ENCODE measurements around the gene TTR. TPM values are rescaled to one million over a fixed set of nuclear protein-coding genes. Genes with fewer than 3 reads are reported as not detected.

TTR gene
- total RNA-seq, 1 experiment from 2014 or later: not detected

GRCh38 chr18:31578126-31578525 is 13.6 kb upstream of the TTR start:
- ChIA-PET POLR2A (ENCODE audit: unreplicated experiment) (no interaction called here), CTCF (no interaction called here)

GRCh38 chr18:31579375-31579774 is 12.3 kb upstream of the TTR start:
- BruUV-seq (replicated peaks): no TSS peak
- H3K9me3 ChIP-seq (ENCODE audit: low read length): no peaks in the 10 kb centered on the region
- TF ChIP-seq EZH2 (IDR thresholded peaks at IDR 0.05; ENCODE audit: low read length, unreplicated experiment) (no peak), EZH2phosphoT487 (IDR thresholded peaks at IDR 0.05; ENCODE audit: borderline replicate concordance, low read length) (no peak)
- TF ChIP-seq, protein P1, sequence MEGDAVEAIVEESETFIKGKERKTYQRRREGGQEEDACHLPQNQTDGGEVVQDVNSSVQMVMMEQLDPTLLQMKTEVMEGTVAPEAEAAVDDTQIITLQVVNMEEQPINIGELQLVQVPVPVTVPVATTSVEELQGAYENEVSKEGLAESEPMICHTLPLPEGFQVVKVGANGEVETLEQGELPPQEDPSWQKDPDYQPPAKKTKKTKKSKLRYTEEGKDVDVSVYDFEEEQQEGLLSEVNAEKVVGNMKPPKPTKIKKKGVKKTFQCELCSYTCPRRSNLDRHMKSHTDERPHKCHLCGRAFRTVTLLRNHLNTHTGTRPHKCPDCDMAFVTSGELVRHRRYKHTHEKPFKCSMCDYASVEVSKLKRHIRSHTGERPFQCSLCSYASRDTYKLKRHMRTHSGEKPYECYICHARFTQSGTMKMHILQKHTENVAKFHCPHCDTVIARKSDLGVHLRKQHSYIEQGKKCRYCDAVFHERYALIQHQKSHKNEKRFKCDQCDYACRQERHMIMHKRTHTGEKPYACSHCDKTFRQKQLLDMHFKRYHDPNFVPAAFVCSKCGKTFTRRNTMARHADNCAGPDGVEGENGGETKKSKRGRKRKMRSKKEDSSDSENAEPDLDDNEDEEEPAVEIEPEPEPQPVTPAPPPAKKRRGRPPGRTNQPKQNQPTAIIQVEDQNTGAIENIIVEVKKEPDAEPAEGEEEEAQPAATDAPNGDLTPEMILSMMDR (conservative IDR thresholded peaks at IDR 0.05; ENCODE audit: low read depth, low read length): no peak
- no peak overlapping the region for H3K9ac ChIP-seq (ENCODE audit: low read length)
- no peaks in the 10 kb centered on the region; the same call in 1 of the 2 replicates for H3K4me1 ChIP-seq (ENCODE audit: insufficient read depth, low read length)
- H3K9me2 ChIP-seq (replicated peaks; ENCODE audit: low read length): no peaks in the 10 kb centered on the region
- no peak overlapping the region for H2AFZ ChIP-seq (ENCODE audit: low read length)
- CTCF ChIA-PET: no interaction called here
- no peaks in the 10 kb centered on the region for H3K79me2 ChIP-seq (ENCODE audit: low read length)
- ATAC-seq (no peak), DNase-seq (no peak)
- no peak overlapping the region for H3K4me2 ChIP-seq (ENCODE audit: low read length)
- no peaks in the 10 kb centered on the region for H3F3A ChIP-seq (ENCODE audit: low read length, unreplicated experiment)
- H3K27ac ChIP-seq (ENCODE audit: low read length): no peak overlapping the region
- no peaks in the 10 kb centered on the region for H3K27me3 ChIP-seq (ENCODE audit: low read length)
- H3K4me3 ChIP-seq (ENCODE audit: low read length): no peak overlapping the region
- intact Hi-C loops (cut with micrococcal nuclease): no loop called here
- H3K36me3 ChIP-seq (ENCODE audit: low read depth, low read length): no peaks in the 10 kb centered on the region
- H4K20me1 ChIP-seq (ENCODE audit: low read length): no peaks in the 10 kb centered on the region
- POLR2A ChIA-PET (ENCODE audit: unreplicated experiment): no interaction called here

More at GRCh38 chr18:31578126-31578525, 13.6 kb upstream of the TTR start:
- H3F3A ChIP-seq (ENCODE audit: low read length, unreplicated experiment): no peaks in the 10 kb centered on the region
- H3K27ac ChIP-seq (ENCODE audit: low read length): no peak overlapping the region
- H3K4me3 ChIP-seq (ENCODE audit: low read length): no peak overlapping the region
- H3K4me2 ChIP-seq (ENCODE audit: low read length): no peak overlapping the region
- no peaks in the 10 kb centered on the region for H3K36me3 ChIP-seq (ENCODE audit: low read depth, low read length)
- BruUV-seq (replicated peaks): no TSS peak
- H3K4me1 ChIP-seq (ENCODE audit: insufficient read depth, low read length): no peaks in the 10 kb centered on the region; the same call in 1 of the 2 replicates
- TF ChIP-seq EZH2phosphoT487 (IDR thresholded peaks at IDR 0.05; ENCODE audit: borderline replicate concordance, low read length): no peak
- no peak for TF ChIP-seq EZH2 (IDR thresholded peaks at IDR 0.05; ENCODE audit: low read length, unreplicated experiment)
- TF ChIP-seq, protein P1 (conservative IDR thresholded peaks at IDR 0.05; ENCODE audit: low read depth, low read length): no peak
- H3K79me2 ChIP-seq (ENCODE audit: low read length): no peaks in the 10 kb centered on the region
- no peaks in the 10 kb centered on the region for H4K20me1 ChIP-seq (ENCODE audit: low read length)
- H2AFZ ChIP-seq (ENCODE audit: low read length): no peak overlapping the region
- H3K9me2 ChIP-seq (replicated peaks; ENCODE audit: low read length): no peaks in the 10 kb centered on the region
- ATAC-seq (no peak), DNase-seq (no peak)
- H3K27me3 ChIP-seq (ENCODE audit: low read length): no peaks in the 10 kb centered on the region
- H3K9me3 ChIP-seq (ENCODE audit: low read length): no peaks in the 10 kb centered on the region
- H3K9ac ChIP-seq (ENCODE audit: low read length): no peak overlapping the region
- intact Hi-C loops (cut with micrococcal nuclease): no loop called here

DNA sequence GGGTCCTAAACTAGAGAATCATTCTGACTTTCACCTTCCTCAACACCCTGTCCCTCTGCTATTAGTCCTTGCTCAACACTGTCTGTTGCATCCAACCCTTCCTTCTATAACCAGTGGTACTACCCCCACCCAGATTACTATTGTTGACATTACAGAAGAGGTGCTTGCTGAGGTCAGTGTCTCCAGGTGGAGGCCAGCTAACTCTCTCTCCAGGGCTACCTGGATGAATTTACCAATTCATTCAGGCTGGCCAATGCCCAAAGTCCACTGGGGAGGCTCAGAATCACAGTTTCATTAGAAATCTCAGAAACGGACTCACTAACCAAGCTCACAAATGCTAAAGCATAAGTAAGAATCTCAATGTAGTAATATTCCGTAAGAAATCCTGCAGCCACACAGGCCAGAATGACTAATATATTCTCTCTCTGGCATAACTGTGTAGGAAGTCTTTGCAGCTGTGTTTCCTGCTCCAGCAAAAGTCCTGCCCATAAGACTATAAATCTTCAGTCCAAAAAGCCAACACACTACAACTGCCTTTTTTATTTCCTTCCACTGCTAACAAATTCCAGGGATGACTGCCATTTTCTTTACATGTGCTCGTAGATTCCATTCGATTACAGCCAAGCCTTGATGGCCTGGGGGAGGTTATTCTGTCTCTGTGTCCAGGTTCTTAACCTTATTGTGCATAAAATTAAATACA is 10.0 kb upstream of the TTR start:
- Histone ChIP-seq H3K4me2 (ENCODE audit: low read length) (no peak overlapping the region), H2AFZ (ENCODE audit: low read length) (no peak overlapping the region), H3K9me3 (ENCODE audit: low read length) (no peaks in the 10 kb centered on the region), H3K4me3 (ENCODE audit: low read length) (no peak overlapping the region), H3K79me2 (ENCODE audit: low read length) (no peaks in the 10 kb centered on the region), H3K9me2 (replicated peaks; ENCODE audit: low read length) (no peaks in the 10 kb centered on the region), H3K9ac (ENCODE audit: low read length) (no peak overlapping the region), H3K27me3 (ENCODE audit: low read length) (no peaks in the 10 kb centered on the region), H4K20me1 (ENCODE audit: low read length) (no peaks in the 10 kb centered on the region), H3K36me3 (ENCODE audit: low read depth, low read length) (no peaks in the 10 kb centered on the region), H3F3A (ENCODE audit: low read length, unreplicated experiment) (no peaks in the 10 kb centered on the region), H3K27ac (ENCODE audit: low read length) (no peak overlapping the region), H3K4me1 (ENCODE audit: insufficient read depth, low read length) (no peaks in the 10 kb centered on the region; the same call in 1 of the 2 replicates)
- intact Hi-C loops (cut with micrococcal nuclease): no loop called here
- CTCF ChIA-PET: no interaction called here
- no TSS peak for BruUV-seq (replicated peaks)
- ATAC-seq (peak; percentile 67), DNase-seq (peak; percentile 7)
- TF ChIP-seq, protein P1 (conservative IDR thresholded peaks at IDR 0.05; ENCODE audit: low read depth, low read length): no peak
- TF ChIP-seq EZH2phosphoT487 (IDR thresholded peaks at IDR 0.05; ENCODE audit: borderline replicate concordance, low read length) (no peak), EZH2 (IDR thresholded peaks at IDR 0.05; ENCODE audit: low read length, unreplicated experiment) (no peak)
- POLR2A ChIA-PET (ENCODE audit: unreplicated experiment): no interaction called here
